Right lobe of liver (tissue), 6 donors: Measurements from ENCODE around the gene MAP1B. TPM values are rescaled to one million over a fixed set of nuclear protein-coding genes. Genes with fewer than 3 reads are reported as not detected.

Source experiments
- ATAC-seq, 4 donors: fragments of 200-7000 bp; cut with Tn5 transposase; one replicate each; pipeline ENCODE4 v1.9.1; 2020; ENCODE audit warnings: mild to moderate bottlenecking in 4 of 4, moderate library complexity in 4 of 4
- DNase-seq, 3 donors: peaks; one replicate each; pipeline ENCODE4 v3.0.0-alpha.2; 2020
- H3K27ac ChIP-seq, 3 donors: fragments of 200-600 bp; one replicate each; pipeline ENCODE4 v1.8.0; 2022
- H3K27me3 ChIP-seq, 2 donors: fragments of 200-600 bp; one replicate each; pipeline ENCODE4 v1.8.0; 2022
- H3K36me3 ChIP-seq, 4 donors: fragments of 200-600 bp; sonication (generic) in 1 of 4; one replicate each; pipeline versions ENCODE4 v1.5.1 to v1.8.0; 2017 to 2022; ENCODE audit warnings: control low read depth in 1 of 4
- H3K4me1 ChIP-seq, 4 donors: fragments of 200-600 bp; sonication (generic) in 1 of 4; one replicate each; pipeline versions ENCODE4 v1.5.1 to v1.8.0; 2017 to 2022; ENCODE audit warnings: control low read depth in 1 of 4
- H3K4me3 ChIP-seq, 3 donors: fragments of 200-600 bp; one replicate each; pipeline ENCODE4 v1.8.0; 2022
- H3K9me3 ChIP-seq, 4 donors: fragments of 200-600 bp; sonication (generic) in 1 of 4; one replicate each; pipeline versions ENCODE4 v1.5.1 to v1.8.0; 2017 to 2022; ENCODE audit warnings: control low read depth in 1 of 4
- POLR2A ChIP-seq: fragments of 450-650 bp; IDR thresholded peaks from one replicate; pipeline ENCODE4 v1.6.1; 2017; ENCODE audit warnings: antibody characterized with exemption, mild to moderate bottlenecking
- WGBS: methylation state at CpG from one replicate; pipeline ENCODE4 v1.1.6; 2018; ENCODE audit warnings: low coverage, low lambda C conversion rate; ENCODE audit not compliant: insufficient coverage; ENCODE audit errors: missing lambda C conversion rate; 5-methylcytosine and 5-hydroxymethylcytosine counted together
- intact Hi-C, 2 donors: fragments of 100-400 bp; cut with DNase I; formaldehyde crosslinking; loops; one replicate each; pipeline versions ENCODE4 v1.11.2 to v1.14.1; 2022
- total RNA-seq, 6 experiments: library from RNA; depleted of rRNA in 2 of 6; stranded (reverse); fragments of >200 nt in 2 of 6; fragmentation: NEBNext Ultra II Directional in 3 of 6; extraction: Animal tissue kit (Norgen Biotek cat#: 25700) in 3 of 6; gene quantifications; one replicate each; pipeline versions ENCODE4 v1.1.0 to v1.2.4, GENCODE V29; 2016 to 2023
- TF ChIP-seq, protein P1 (sequence below), 4 donors: fragments of 200-600 bp in 3 of 4; fragments of 450-650 bp in 1 of 4; IDR thresholded peaks; one replicate each; pipeline versions ENCODE4 v1.5.1 to v1.8.0; 2016 to 2022; ENCODE audit warnings: antibody characterized with exemption in 4 of 4, mild to moderate bottlenecking in 2 of 4
- donor health status: DM: no; HTN: yes; CAD: no.
- donor health status: DM: no; HTN: no; CAD: no.
- donor health status: DM: no; HTN: no; CAD: no.
- donor health status: DM: no; HTN: yes; CAD: no.
- donor health status: DM: no; HTN: yes; CAD: no.

MAP1B gene
- total RNA-seq, 6 experiments from 2014 or later = 2.4 to 14.0 (median 5.3) TPM

GRCh38 chr5:72160329-72160728, 53.1 kb downstream of the MAP1B start:
- DNase-seq (no peak), ATAC-seq (no peak)
- Histone ChIP-seq H3K9me3 (no peaks in the 10 kb centered on the region), H3K4me3 (no peak overlapping the region), H3K27ac (no peak overlapping the region), H3K36me3 (no peaks in the 10 kb centered on the region), H3K4me1 (no peaks in the 10 kb centered on the region), H3K27me3 (no peaks in the 10 kb centered on the region)
- 77% methylated on average over 1 of the region's 1 CpG for WGBS
- no peak for TF ChIP-seq POLR2A
- TF ChIP-seq, protein P1, sequence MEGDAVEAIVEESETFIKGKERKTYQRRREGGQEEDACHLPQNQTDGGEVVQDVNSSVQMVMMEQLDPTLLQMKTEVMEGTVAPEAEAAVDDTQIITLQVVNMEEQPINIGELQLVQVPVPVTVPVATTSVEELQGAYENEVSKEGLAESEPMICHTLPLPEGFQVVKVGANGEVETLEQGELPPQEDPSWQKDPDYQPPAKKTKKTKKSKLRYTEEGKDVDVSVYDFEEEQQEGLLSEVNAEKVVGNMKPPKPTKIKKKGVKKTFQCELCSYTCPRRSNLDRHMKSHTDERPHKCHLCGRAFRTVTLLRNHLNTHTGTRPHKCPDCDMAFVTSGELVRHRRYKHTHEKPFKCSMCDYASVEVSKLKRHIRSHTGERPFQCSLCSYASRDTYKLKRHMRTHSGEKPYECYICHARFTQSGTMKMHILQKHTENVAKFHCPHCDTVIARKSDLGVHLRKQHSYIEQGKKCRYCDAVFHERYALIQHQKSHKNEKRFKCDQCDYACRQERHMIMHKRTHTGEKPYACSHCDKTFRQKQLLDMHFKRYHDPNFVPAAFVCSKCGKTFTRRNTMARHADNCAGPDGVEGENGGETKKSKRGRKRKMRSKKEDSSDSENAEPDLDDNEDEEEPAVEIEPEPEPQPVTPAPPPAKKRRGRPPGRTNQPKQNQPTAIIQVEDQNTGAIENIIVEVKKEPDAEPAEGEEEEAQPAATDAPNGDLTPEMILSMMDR (IDR thresholded peaks at IDR 0.05) = no peak
- intact Hi-C loops = no loop called here

- no peak for TF ChIP-seq POLR2A
- TF ChIP-seq, protein P1 (IDR thresholded peaks at IDR 0.05) = no peak
- DNase-seq (no peak), ATAC-seq (no peak)
- intact Hi-C loops = no loop called here
- Histone ChIP-seq H3K4me1 (no peaks in the 10 kb centered on the region), H3K9me3 (no peaks in the 10 kb centered on the region), H3K36me3 (no peaks in the 10 kb centered on the region), H3K27ac (no peak overlapping the region), H3K4me3 (no peak overlapping the region), H3K27me3 (no peaks in the 10 kb centered on the region)
Measured at GRCh38 chr5:72160959-72161358, 53.7 kb downstream of the MAP1B start.

- H3K4me3 ChIP-seq = no peak overlapping the region
- H3K36me3 ChIP-seq = no peaks in the 10 kb centered on the region
- WGBS = 67% methylated on average over 4 of the region's 4 CpGs
- intact Hi-C loops = no loop called here
- ATAC-seq = no peak
- no peak overlapping the region for H3K27ac ChIP-seq
- no peaks in the 10 kb centered on the region for H3K9me3 ChIP-seq
- no peak for DNase-seq
- H3K4me1 ChIP-seq = no peaks in the 10 kb centered on the region
- TF ChIP-seq POLR2A = no peak
- TF ChIP-seq, protein P1 (IDR thresholded peaks at IDR 0.05) = no peak
- H3K27me3 ChIP-seq = no peaks in the 10 kb centered on the region
Measured at GRCh38 chr5:72161951-72162350, 54.7 kb downstream of the MAP1B start.

DNA sequence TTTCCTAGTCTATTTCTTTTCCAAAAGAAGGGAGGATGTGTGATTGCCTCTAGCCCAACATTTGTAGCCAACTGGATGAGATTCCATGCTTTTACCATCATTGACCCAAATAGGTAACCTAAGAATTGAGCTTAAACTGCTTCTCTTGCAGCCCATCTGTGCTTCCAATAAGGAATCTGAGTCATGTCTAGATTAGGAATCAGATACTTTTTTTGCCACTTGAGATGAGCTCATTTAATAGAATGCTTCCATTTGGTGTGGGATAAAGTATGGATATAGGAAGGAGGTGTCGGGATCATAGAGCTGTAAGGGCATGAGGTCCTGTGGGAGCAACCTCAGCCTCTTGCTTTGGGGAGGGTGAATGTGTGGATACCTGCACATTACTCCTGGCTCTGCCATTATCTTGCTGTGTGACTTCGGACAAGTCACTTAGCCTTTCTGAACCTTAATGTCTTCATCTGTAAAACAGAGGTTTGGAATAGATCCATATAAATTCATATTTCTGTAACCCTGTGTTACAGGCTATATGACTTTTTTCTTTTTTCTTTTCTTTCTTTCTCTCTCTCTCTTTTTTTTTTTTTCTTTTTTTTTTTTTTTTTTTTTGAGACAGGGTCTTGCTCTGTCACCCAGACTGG, 56.2 kb downstream of the MAP1B start:
- 68% methylated on average over 2 of the region's 2 CpGs for WGBS
- Histone ChIP-seq H3K4me3 (no peak overlapping the region), H3K4me1 (no peaks in the 10 kb centered on the region), H3K9me3 (no peaks in the 10 kb centered on the region), H3K27me3 (no peaks in the 10 kb centered on the region), H3K27ac (no peak overlapping the region), H3K36me3 (no peaks in the 10 kb centered on the region)
- intact Hi-C loops = no loop called here
- ATAC-seq = no peak
- no peak for DNase-seq
- TF ChIP-seq, protein P1 (IDR thresholded peaks at IDR 0.05) = no peak
- no peak for TF ChIP-seq POLR2A
